Measurements from ENCODE around the gene MANBA.
"Not testable (repeated sequence)": the region's sequence is repeated elsewhere in the genome, so short reads cannot be mapped to it uniquely, and the experiment has no call there.

Gene MANBA

GRCh38 chr4:102722740-102723139 lies 38.0 kb downstream of the MANBA start:
- Histone ChIP-seq H3K36me3 (ENCODE audit: control insufficient read depth, insufficient read depth, low read length) (peaks cover 22% of the 10 kb centered on the region), H3K27ac (ENCODE audit: low read depth, low read length) (no peak overlapping the region), H3K27me3 (ENCODE audit: control insufficient read depth, insufficient read depth, low read length) (no peaks in the 10 kb centered on the region), H3K9me3 (ENCODE audit: control insufficient read depth, insufficient read depth, low read depth, low read length) (peaks cover 10% of the 10 kb centered on the region; the same call in 1 of the 2 replicates), H3K4me1 (ENCODE audit: control insufficient read depth, insufficient read depth, low read length) (no peaks in the 10 kb centered on the region), H3K9ac (ENCODE audit: low read length) (no peak overlapping the region), H3K4me3 (ENCODE audit: low read depth, low read length) (no peak overlapping the region)

GRCh38 chr4:102718833-102719575 lies 41.8 kb downstream of the MANBA start:
- Histone ChIP-seq H3K9me3 (ENCODE audit: control insufficient read depth, insufficient read depth, low read depth, low read length) (peaks cover 10% of the 10 kb centered on the region; the same call in 1 of the 2 replicates), H3K36me3 (ENCODE audit: control insufficient read depth, insufficient read depth, low read length) (peaks cover 25% of the 10 kb centered on the region)
- H3K4me1 ChIP-seq (ENCODE audit: control insufficient read depth, insufficient read depth, low read length); H3K4me3 ChIP-seq (ENCODE audit: low read depth, low read length); H3K9ac ChIP-seq (ENCODE audit: low read length); H3K27ac ChIP-seq (ENCODE audit: low read depth, low read length); H3K27me3 ChIP-seq (ENCODE audit: control insufficient read depth, insufficient read depth, low read length): not testable (repeated sequence)

DNA sequence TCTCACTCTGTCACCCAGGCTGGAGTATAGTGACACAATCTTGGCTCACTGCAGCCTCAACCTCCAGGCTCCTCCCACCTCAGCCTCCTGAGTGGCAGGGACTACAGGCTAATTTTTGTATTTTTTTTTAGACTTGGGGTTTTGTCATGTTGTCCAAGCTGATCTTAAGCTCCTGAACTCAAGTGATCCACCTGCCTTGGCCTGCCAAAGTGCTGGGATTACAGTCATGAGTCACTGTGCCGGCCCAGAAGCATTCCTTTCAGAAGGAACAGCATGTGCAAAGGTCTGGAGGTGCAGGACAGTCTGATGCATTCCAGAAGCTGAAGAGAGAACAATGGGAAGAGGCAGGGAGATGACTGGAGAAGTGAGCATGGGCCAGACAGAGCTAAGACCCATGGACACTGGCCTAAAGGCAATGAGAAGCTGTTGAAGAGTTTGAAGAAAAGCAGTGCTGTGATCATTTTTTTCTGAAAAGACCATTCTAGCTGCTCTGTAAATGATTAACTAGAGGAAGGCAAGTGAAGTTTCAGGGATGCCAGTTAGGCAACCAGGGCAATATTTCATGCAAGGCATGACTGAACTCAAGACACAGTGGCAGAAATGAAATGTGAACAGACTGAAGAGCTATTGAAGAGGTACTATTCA lies 43.2 kb downstream of the MANBA start:
- Histone ChIP-seq H3K27ac (ENCODE audit: low read depth, low read length) (no peak overlapping the region), H3K9ac (ENCODE audit: low read length) (no peak overlapping the region), H3K9me3 (ENCODE audit: control insufficient read depth, insufficient read depth, low read depth, low read length) (peaks cover 10% of the 10 kb centered on the region; the same call in 1 of the 2 replicates), H3K4me1 (ENCODE audit: control insufficient read depth, insufficient read depth, low read length) (no peaks in the 10 kb centered on the region), H3K27me3 (ENCODE audit: control insufficient read depth, insufficient read depth, low read length) (no peaks in the 10 kb centered on the region), H3K4me3 (ENCODE audit: low read depth, low read length) (no peak overlapping the region), H3K36me3 (ENCODE audit: control insufficient read depth, insufficient read depth, low read length) (peaks cover 15% of the 10 kb centered on the region)

DNA sequence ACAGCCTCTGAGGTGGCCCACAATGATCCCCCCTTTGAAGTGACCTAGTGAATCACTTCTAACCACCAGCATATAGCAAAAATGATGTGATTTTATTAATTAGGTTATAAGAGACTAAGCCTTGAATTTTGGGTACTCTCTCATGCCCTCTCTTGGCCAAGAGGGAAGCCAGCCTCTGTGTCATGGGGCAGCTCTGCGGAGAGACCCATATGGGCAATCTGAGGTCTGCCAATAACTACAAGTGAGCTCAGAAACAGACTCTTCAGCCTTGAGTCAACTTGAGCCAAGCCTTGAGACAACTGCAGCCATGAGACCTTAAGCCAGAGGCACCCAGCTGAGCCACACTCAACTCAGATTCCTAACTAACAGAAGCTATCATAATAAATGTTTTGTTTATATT lies 45.7 kb downstream of the MANBA start:
- Histone ChIP-seq H3K27ac (ENCODE audit: low read depth, low read length) (no peak overlapping the region), H3K4me1 (ENCODE audit: control insufficient read depth, insufficient read depth, low read length) (no peaks in the 10 kb centered on the region), H3K4me3 (ENCODE audit: low read depth, low read length) (no peak overlapping the region), H3K27me3 (ENCODE audit: control insufficient read depth, insufficient read depth, low read length) (no peaks in the 10 kb centered on the region), H3K9me3 (ENCODE audit: control insufficient read depth, insufficient read depth, low read depth, low read length) (peaks cover 10% of the 10 kb centered on the region; the same call in 1 of the 2 replicates), H3K36me3 (ENCODE audit: control insufficient read depth, insufficient read depth, low read length) (peaks cover 12% of the 10 kb centered on the region), H3K9ac (ENCODE audit: low read length) (no peak overlapping the region)

GRCh38 chr4:102713774-102714173 lies 47.0 kb downstream of the MANBA start:
- not testable (repeated sequence) for H3K36me3 ChIP-seq (ENCODE audit: control insufficient read depth, insufficient read depth, low read length); H3K9ac ChIP-seq (ENCODE audit: low read length); H3K27ac ChIP-seq (ENCODE audit: low read depth, low read length); H3K4me3 ChIP-seq (ENCODE audit: low read depth, low read length); H3K9me3 ChIP-seq (ENCODE audit: control insufficient read depth, insufficient read depth, low read depth, low read length); H3K4me1 ChIP-seq (ENCODE audit: control insufficient read depth, insufficient read depth, low read length); H3K27me3 ChIP-seq (ENCODE audit: control insufficient read depth, insufficient read depth, low read length)

GRCh38 chr4:102713096-102713495 lies 47.7 kb downstream of the MANBA start:
- Histone ChIP-seq H3K9me3 (ENCODE audit: control insufficient read depth, insufficient read depth, low read depth, low read length) (no peaks in the 10 kb centered on the region), H3K27ac (ENCODE audit: low read depth, low read length) (no peak overlapping the region), H3K4me3 (ENCODE audit: low read depth, low read length) (no peak overlapping the region), H3K9ac (ENCODE audit: low read length) (no peak overlapping the region), H3K36me3 (ENCODE audit: control insufficient read depth, insufficient read depth, low read length) (peaks cover 3% of the 10 kb centered on the region; the same call in 1 of the 2 replicates), H3K4me1 (ENCODE audit: control insufficient read depth, insufficient read depth, low read length) (no peaks in the 10 kb centered on the region), H3K27me3 (ENCODE audit: control insufficient read depth, insufficient read depth, low read length) (no peaks in the 10 kb centered on the region)

GRCh38 chr4:102710986-102711385 lies 49.8 kb downstream of the MANBA start:
- H3K27ac ChIP-seq (ENCODE audit: low read depth, low read length): no peak overlapping the region
- no peaks in the 10 kb centered on the region for H3K27me3 ChIP-seq (ENCODE audit: control insufficient read depth, insufficient read depth, low read length)
- H3K36me3 ChIP-seq (ENCODE audit: control insufficient read depth, insufficient read depth, low read length): no peaks in the 10 kb centered on the region
- no peak overlapping the region for H3K4me3 ChIP-seq (ENCODE audit: low read depth, low read length)
- no peaks in the 10 kb centered on the region for H3K4me1 ChIP-seq (ENCODE audit: control insufficient read depth, insufficient read depth, low read length)
- H3K9ac ChIP-seq (ENCODE audit: low read length): no peak overlapping the region
- H3K9me3 ChIP-seq (ENCODE audit: control insufficient read depth, insufficient read depth, low read depth, low read length): no peaks in the 10 kb centered on the region

GRCh38 chr4:102709060-102709459 lies 51.7 kb downstream of the MANBA start:
- not testable (repeated sequence) for H3K4me1 ChIP-seq (ENCODE audit: control insufficient read depth, insufficient read depth, low read length); H3K27ac ChIP-seq (ENCODE audit: low read depth, low read length); H3K27me3 ChIP-seq (ENCODE audit: control insufficient read depth, insufficient read depth, low read length); H3K9me3 ChIP-seq (ENCODE audit: control insufficient read depth, insufficient read depth, low read depth, low read length); H3K36me3 ChIP-seq (ENCODE audit: control insufficient read depth, insufficient read depth, low read length); H3K9ac ChIP-seq (ENCODE audit: low read length); H3K4me3 ChIP-seq (ENCODE audit: low read depth, low read length)

GRCh38 chr4:102707150-102707549 lies 53.6 kb downstream of the MANBA start:
- Histone ChIP-seq H3K9me3 (ENCODE audit: control insufficient read depth, insufficient read depth, low read depth, low read length) (no peaks in the 10 kb centered on the region), H3K27ac (ENCODE audit: low read depth, low read length) (no peak overlapping the region), H3K4me1 (ENCODE audit: control insufficient read depth, insufficient read depth, low read length) (no peaks in the 10 kb centered on the region), H3K9ac (ENCODE audit: low read length) (no peak overlapping the region), H3K27me3 (ENCODE audit: control insufficient read depth, insufficient read depth, low read length) (no peaks in the 10 kb centered on the region), H3K4me3 (ENCODE audit: low read depth, low read length) (no peak overlapping the region), H3K36me3 (ENCODE audit: control insufficient read depth, insufficient read depth, low read length) (no peaks in the 10 kb centered on the region)

GRCh38 chr4:102705391-102705935 lies 55.3 kb downstream of the MANBA start:
- no peak overlapping the region for H3K27ac ChIP-seq (ENCODE audit: low read depth, low read length)
- no peaks in the 10 kb centered on the region for H3K27me3 ChIP-seq (ENCODE audit: control insufficient read depth, insufficient read depth, low read length)
- H3K9ac ChIP-seq (ENCODE audit: low read length): no peak overlapping the region
- H3K4me1 ChIP-seq (ENCODE audit: control insufficient read depth, insufficient read depth, low read length): no peaks in the 10 kb centered on the region
- H3K36me3 ChIP-seq (ENCODE audit: control insufficient read depth, insufficient read depth, low read length): no peaks in the 10 kb centered on the region
- H3K9me3 ChIP-seq (ENCODE audit: control insufficient read depth, insufficient read depth, low read depth, low read length): no peaks in the 10 kb centered on the region
- no peak overlapping the region for H3K4me3 ChIP-seq (ENCODE audit: low read depth, low read length)

DNA sequence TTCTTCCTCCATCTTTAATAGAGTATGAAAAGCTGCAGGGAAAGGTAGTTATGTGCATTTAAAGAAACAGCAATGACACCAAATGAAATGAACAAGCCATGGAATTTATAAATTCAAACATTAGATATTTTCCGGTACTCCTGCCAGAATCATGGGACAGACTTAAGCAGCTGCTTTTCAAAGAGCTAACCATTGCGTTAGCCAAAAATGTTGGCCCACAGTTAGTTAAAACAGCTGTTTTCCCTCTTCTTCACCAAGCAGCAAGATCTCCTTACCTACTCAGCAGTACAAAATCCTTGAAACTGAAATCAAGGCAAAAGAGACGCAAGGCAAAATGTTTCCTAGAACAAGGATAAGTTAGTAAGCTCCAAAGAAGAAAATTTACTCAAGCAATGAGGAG lies 64.0 kb downstream of the MANBA start:
- H3K4me3 ChIP-seq (ENCODE audit: low read depth, low read length): no peak overlapping the region
- no peak overlapping the region for H3K27ac ChIP-seq (ENCODE audit: low read depth, low read length)
- H3K9ac ChIP-seq (ENCODE audit: low read length): no peak overlapping the region
- H3K9me3 ChIP-seq (ENCODE audit: control insufficient read depth, insufficient read depth, low read depth, low read length): no peaks in the 10 kb centered on the region
- no peaks in the 10 kb centered on the region for H3K27me3 ChIP-seq (ENCODE audit: control insufficient read depth, insufficient read depth, low read length)
- H3K4me1 ChIP-seq (ENCODE audit: control insufficient read depth, insufficient read depth, low read length): no peaks in the 10 kb centered on the region
- peaks cover 13% of the 10 kb centered on the region for H3K36me3 ChIP-seq (ENCODE audit: control insufficient read depth, insufficient read depth, low read length)

Data from HUES6 (cell line).